Neural progenitor cell (in vitro differentiated cells): ENCODE data around the gene SPSB3. TPM values are rescaled to one million over a fixed set of nuclear protein-coding genes. Genes with fewer than 3 reads are reported as not detected.
A peak's percentile ranks its signal among the peaks of the same experiment; 100 is the strongest.

Source experiments
- DNase-seq: peaks from one replicate; pipeline ENCODE4 v3.0.0-alpha.2; 2016; ENCODE audit warnings: low spot score
- H2AFZ ChIP-seq: fragments of 200-600 bp; sonication (generic); replicated peaks from 2 replicates; pipeline ENCODE4 v1.6.1; 2016; ENCODE audit warnings: antibody characterized with exemption
- H3F3A ChIP-seq: fragments of 200-600 bp; sonication (generic); 2 replicates; pipeline ENCODE4 v1.6.1; 2016; ENCODE audit warnings: antibody characterized with exemption, low read depth
- H3K27ac ChIP-seq: fragments of 200-600 bp; sonication (generic); 2 replicates; pipeline ENCODE4 v1.5.1; 2016; ENCODE audit warnings: mild to moderate bottlenecking
- H3K27me3 ChIP-seq: fragments of 200-600 bp; sonication (generic); 2 replicates; pipeline ENCODE4 v1.6.1; 2016; ENCODE audit warnings: mild to moderate bottlenecking, moderate library complexity
- H3K36me3 ChIP-seq: fragments of 200-600 bp; sonication (generic); 2 replicates; pipeline ENCODE4 v1.5.1; 2016
- H3K4me1 ChIP-seq: fragments of 200-600 bp; sonication (generic); 2 replicates; pipeline ENCODE4 v1.6.1; 2016; ENCODE audit warnings: mixed run types
- H3K4me2 ChIP-seq: fragments of 200-600 bp; sonication (generic); 2 replicates; pipeline ENCODE4 v1.6.1; 2016
- H3K4me3 ChIP-seq: fragments of 200-600 bp; sonication (generic); 2 replicates; pipeline ENCODE4 v1.5.1; 2016
- H3K79me2 ChIP-seq: fragments of 200-600 bp; sonication (generic); 2 replicates; pipeline ENCODE4 v1.6.1; 2016; ENCODE audit warnings: low read depth
- H3K9ac ChIP-seq: fragments of 200-600 bp; sonication (generic); 2 replicates; pipeline ENCODE4 v1.6.1; 2016
- H3K9me3 ChIP-seq: fragments of 200-600 bp; sonication (generic); 2 replicates; pipeline ENCODE4 v1.5.1; 2016; ENCODE audit warnings: low read depth
- H4K20me1 ChIP-seq: fragments of 200-600 bp; sonication (generic); 2 replicates; pipeline ENCODE4 v1.6.1; 2016; ENCODE audit warnings: low read depth
- H3K27ac Mint-ChIP-seq: 3 replicates; pipeline ENCODE4 v1.8.0; 2021; ENCODE audit warnings: mixed read lengths
- H3K27me3 Mint-ChIP-seq: 2 replicates; pipeline ENCODE4 v1.8.0; 2022; ENCODE audit warnings: low read depth, mild to moderate bottlenecking, inconsistent platforms, moderate library complexity, mixed read lengths; ENCODE audit not compliant: insufficient read depth
- H3K36me3 Mint-ChIP-seq: 3 replicates; pipeline ENCODE4 v1.8.0; 2021; ENCODE audit warnings: mixed read lengths
- H3K4me1 Mint-ChIP-seq: 3 replicates; pipeline ENCODE4 v1.8.0; 2021; ENCODE audit warnings: mixed read lengths
- H3K4me3 Mint-ChIP-seq: 3 replicates; pipeline ENCODE4 v1.8.0; 2021; ENCODE audit warnings: mild to moderate bottlenecking, moderate library complexity, mixed read lengths
- H3K9me3 Mint-ChIP-seq: 3 replicates; pipeline ENCODE4 v1.8.0; 2020; ENCODE audit warnings: mixed read lengths
- EZH2 ChIP-seq: fragments of 200-600 bp; sonication (generic); IDR thresholded peaks from 2 replicates; pipeline ENCODE4 v1.6.1; 2017; ENCODE audit warnings: antibody characterized with exemption, mild to moderate bottlenecking, moderate library complexity
- EZH2phosphoT487 ChIP-seq: fragments of 200-600 bp; sonication (generic); IDR thresholded peaks from 2 replicates; pipeline ENCODE4 v1.6.1; 2017; ENCODE audit warnings: antibody characterized with exemption
- total RNA-seq: library from RNA; depleted of rRNA; stranded (reverse); fragments of >200 nt; gene quantifications from 2 replicates; pipeline ENCODE4 v1.2.3, GENCODE V29; 2015; ENCODE audit warnings: low replicate concordance
- TF ChIP-seq, protein P1 (sequence below): fragments of 200-600 bp; sonication (generic); IDR thresholded peaks from 2 replicates; pipeline ENCODE4 v1.5.1; 2017; ENCODE audit warnings: antibody characterized with exemption, mild to moderate bottlenecking

Gene SPSB3
- total RNA-seq, 1 donor from 2014 or later = 18.7 TPM

DNA sequence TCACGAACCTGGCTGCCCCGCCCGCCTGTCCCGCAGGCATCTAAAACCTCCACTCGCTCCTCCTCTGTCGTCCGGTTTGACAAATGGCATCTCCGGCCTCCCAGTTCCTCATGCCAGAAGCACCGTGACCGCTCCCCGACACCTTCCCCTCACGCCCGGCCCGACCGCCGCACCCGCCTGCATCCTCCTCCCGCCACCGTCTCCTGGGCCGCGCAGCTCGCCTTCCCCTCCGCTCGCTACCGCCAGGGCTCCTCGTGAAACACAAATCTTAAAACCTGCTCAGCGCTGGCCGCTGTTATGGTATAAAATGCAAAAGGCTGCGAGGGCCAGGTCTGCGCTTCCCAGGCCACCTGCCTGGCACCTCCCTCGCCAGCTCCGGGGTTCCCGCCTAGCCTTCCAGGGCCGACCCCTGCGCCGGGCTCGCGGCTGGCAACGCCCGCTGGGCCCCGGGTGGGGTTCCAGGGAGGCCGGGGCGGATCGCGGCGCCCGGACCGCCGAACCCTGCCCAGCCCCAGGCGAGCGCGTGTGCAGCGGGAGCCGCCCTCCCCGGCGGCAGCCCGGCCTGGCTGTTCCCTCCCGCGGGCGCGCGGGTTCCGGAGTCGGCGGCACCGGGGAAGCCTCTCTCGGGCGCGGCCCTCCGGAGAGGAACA, 488 bp downstream of the SPSB3 start:
- Mint-ChIP-seq H3K27ac (no peak overlapping the region), H3K4me3 (peak overlapping the region; percentile 92), H3K27me3 (peaks cover 11% of the 10 kb centered on the region), H3K36me3 (no peaks in the 10 kb centered on the region), H3K4me1 (peaks cover 15% of the 10 kb centered on the region), H3K9me3 (no peaks in the 10 kb centered on the region)
- H3K36me3 ChIP-seq = no peaks in the 10 kb centered on the region
- peaks cover 43% of the 10 kb centered on the region for H3K79me2 ChIP-seq
- no peaks in the 10 kb centered on the region for H3K27me3 ChIP-seq
- peak overlapping the region; percentile 97 for H3K4me2 ChIP-seq
- peaks cover 16% of the 10 kb centered on the region for H3F3A ChIP-seq
- no peak for TF ChIP-seq EZH2phosphoT487
- TF ChIP-seq, protein P1, sequence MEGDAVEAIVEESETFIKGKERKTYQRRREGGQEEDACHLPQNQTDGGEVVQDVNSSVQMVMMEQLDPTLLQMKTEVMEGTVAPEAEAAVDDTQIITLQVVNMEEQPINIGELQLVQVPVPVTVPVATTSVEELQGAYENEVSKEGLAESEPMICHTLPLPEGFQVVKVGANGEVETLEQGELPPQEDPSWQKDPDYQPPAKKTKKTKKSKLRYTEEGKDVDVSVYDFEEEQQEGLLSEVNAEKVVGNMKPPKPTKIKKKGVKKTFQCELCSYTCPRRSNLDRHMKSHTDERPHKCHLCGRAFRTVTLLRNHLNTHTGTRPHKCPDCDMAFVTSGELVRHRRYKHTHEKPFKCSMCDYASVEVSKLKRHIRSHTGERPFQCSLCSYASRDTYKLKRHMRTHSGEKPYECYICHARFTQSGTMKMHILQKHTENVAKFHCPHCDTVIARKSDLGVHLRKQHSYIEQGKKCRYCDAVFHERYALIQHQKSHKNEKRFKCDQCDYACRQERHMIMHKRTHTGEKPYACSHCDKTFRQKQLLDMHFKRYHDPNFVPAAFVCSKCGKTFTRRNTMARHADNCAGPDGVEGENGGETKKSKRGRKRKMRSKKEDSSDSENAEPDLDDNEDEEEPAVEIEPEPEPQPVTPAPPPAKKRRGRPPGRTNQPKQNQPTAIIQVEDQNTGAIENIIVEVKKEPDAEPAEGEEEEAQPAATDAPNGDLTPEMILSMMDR = peak; percentile 18
- H3K4me1 ChIP-seq = peaks cover 6% of the 10 kb centered on the region
- peak overlapping the region; percentile 63 for H3K9ac ChIP-seq
- DNase-seq = peak; percentile 53
- H3K9me3 ChIP-seq = no peaks in the 10 kb centered on the region
- peaks cover 56% of the 10 kb centered on the region for H4K20me1 ChIP-seq
- peak overlapping the region; percentile 59 for H3K27ac ChIP-seq
- peak overlapping the region; percentile 43 for H2AFZ ChIP-seq
- peak overlapping the region; percentile 95 for H3K4me3 ChIP-seq

DNA sequence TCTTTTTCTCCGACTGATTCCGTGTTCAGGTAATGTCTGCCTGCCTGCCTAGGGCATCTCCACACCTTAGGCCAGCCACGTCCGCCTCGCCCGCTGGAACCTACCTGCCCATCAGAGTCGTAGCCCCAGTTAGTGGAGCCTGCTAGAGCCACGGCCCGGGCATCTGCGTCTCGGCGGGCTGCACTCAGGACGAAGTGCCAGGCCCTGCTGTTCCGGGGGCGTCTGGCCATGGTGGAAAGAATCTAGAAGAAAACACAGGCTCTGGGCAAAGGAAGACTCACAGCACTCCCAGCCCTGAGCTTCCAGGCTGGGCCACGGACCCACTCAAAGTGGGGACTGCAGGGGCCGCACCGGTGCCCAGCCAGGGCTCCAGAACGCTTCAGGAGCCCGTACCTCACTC, 1.1 kb downstream of the SPSB3 start:
- no peak for DNase-seq
- H3K4me1 Mint-ChIP-seq = peaks cover 15% of the 10 kb centered on the region
- H3F3A ChIP-seq = peaks cover 16% of the 10 kb centered on the region
- H3K9ac ChIP-seq = no peak overlapping the region
- peak overlapping the region; percentile 97 for H3K4me2 ChIP-seq
- peak overlapping the region; percentile 95 for H3K4me3 ChIP-seq
- H3K9me3 Mint-ChIP-seq = no peaks in the 10 kb centered on the region
- peaks cover 56% of the 10 kb centered on the region for H4K20me1 ChIP-seq
- H2AFZ ChIP-seq = no peak overlapping the region
- no peaks in the 10 kb centered on the region for H3K27me3 ChIP-seq
- peak overlapping the region; percentile 90 for H3K4me3 Mint-ChIP-seq
- no peaks in the 10 kb centered on the region for H3K9me3 ChIP-seq
- H3K27ac Mint-ChIP-seq = no peak overlapping the region
- H3K27ac ChIP-seq = no peak overlapping the region
- H3K36me3 ChIP-seq = no peaks in the 10 kb centered on the region
- H3K36me3 Mint-ChIP-seq = no peaks in the 10 kb centered on the region
- H3K27me3 Mint-ChIP-seq = peaks cover 10% of the 10 kb centered on the region
- TF ChIP-seq EZH2 (no peak), EZH2phosphoT487 (no peak)
- TF ChIP-seq, protein P1 = no peak
- peaks cover 6% of the 10 kb centered on the region for H3K4me1 ChIP-seq
- peaks cover 43% of the 10 kb centered on the region for H3K79me2 ChIP-seq

GRCh38 chr16:1780677-1781072, 1.7 kb downstream of the SPSB3 start:
- peak overlapping the region; percentile 90 for H3K4me3 Mint-ChIP-seq
- no peak overlapping the region for H3K4me3 ChIP-seq
- peaks cover 9% of the 10 kb centered on the region for H3K27me3 Mint-ChIP-seq

More at GRCh38 chr16:1780677-1781072, 1.7 kb downstream of the SPSB3 start:
- Histone ChIP-seq H2AFZ (no peak overlapping the region), H3K9ac (no peak overlapping the region), H3K4me1 (peaks cover 6% of the 10 kb centered on the region), H3K36me3 (no peaks in the 10 kb centered on the region), H3K27ac (no peak overlapping the region), H3K9me3 (no peaks in the 10 kb centered on the region), H4K20me1 (peaks cover 56% of the 10 kb centered on the region), H3K27me3 (no peaks in the 10 kb centered on the region), H3F3A (peaks cover 16% of the 10 kb centered on the region), H3K79me2 (peaks cover 41% of the 10 kb centered on the region), H3K4me2 (no peak overlapping the region)
- H3K9me3 Mint-ChIP-seq = no peaks in the 10 kb centered on the region
- H3K36me3 Mint-ChIP-seq = no peaks in the 10 kb centered on the region
- DNase-seq = no peak
- TF ChIP-seq EZH2 (no peak), EZH2phosphoT487 (no peak)
- TF ChIP-seq, protein P1 = no peak
- no peak overlapping the region for H3K27ac Mint-ChIP-seq
- peaks cover 15% of the 10 kb centered on the region for H3K4me1 Mint-ChIP-seq
